ENCODE measurements around the gene EPHA3.

DNA sequence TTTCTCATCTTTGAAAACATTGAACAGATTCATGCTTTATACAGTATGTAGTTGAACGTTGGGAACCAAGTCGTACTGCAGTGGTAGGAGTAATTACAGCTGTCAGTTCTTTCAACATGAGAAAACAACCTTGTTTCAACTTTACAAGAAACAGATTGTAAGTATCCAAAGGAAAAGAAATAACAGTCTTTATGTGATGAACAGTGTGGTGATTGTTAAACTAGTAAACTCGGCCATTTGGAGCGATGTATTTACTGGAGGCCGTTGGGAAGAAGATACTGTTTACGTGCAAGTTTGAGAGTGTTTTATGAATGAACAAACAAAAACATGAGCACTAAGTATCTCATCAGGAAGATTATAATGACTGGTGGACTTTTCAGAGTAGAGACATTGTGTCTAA lies 48.4 kb downstream of the EPHA3 start:
- TF ChIP-seq EZH2 (IDR thresholded peaks at IDR 0.05; ENCODE audit: borderline replicate concordance, low read depth, low read length, severe bottlenecking): no peak
- TF ChIP-seq, protein P1, sequence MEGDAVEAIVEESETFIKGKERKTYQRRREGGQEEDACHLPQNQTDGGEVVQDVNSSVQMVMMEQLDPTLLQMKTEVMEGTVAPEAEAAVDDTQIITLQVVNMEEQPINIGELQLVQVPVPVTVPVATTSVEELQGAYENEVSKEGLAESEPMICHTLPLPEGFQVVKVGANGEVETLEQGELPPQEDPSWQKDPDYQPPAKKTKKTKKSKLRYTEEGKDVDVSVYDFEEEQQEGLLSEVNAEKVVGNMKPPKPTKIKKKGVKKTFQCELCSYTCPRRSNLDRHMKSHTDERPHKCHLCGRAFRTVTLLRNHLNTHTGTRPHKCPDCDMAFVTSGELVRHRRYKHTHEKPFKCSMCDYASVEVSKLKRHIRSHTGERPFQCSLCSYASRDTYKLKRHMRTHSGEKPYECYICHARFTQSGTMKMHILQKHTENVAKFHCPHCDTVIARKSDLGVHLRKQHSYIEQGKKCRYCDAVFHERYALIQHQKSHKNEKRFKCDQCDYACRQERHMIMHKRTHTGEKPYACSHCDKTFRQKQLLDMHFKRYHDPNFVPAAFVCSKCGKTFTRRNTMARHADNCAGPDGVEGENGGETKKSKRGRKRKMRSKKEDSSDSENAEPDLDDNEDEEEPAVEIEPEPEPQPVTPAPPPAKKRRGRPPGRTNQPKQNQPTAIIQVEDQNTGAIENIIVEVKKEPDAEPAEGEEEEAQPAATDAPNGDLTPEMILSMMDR (IDR thresholded peaks at IDR 0.05; ENCODE audit: extremely low read depth in 1 of 2, insufficient read depth in 1 of 2, low read depth in 1 of 2, low read length in 2 of 2): no peak
- no peak for TF ChIP-seq POLR2A (IDR thresholded peaks at IDR 0.05; ENCODE audit: low read depth, low read length)
- TF ChIP-seq JUN (IDR thresholded peaks at IDR 0.05; ENCODE audit: borderline replicate concordance, insufficient read depth, insufficient read length, low read depth): no peak
- TF ChIP-seq POLR2AphosphoS5 (IDR thresholded peaks at IDR 0.05; ENCODE audit: insufficient read depth, low read depth, low read length): no peak
- TF ChIP-seq, protein P2, sequence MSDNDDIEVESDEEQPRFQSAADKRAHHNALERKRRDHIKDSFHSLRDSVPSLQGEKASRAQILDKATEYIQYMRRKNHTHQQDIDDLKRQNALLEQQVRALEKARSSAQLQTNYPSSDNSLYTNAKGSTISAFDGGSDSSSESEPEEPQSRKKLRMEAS (IDR thresholded peaks at IDR 0.05; ENCODE audit: insufficient read depth, insufficient read length): no peak
- no peak for TF ChIP-seq FOS (IDR thresholded peaks at IDR 0.05; ENCODE audit: borderline replicate concordance, insufficient read depth, low read length)
